NCI-H2029 treated with DMSO at 0.1 percent for 48 hours (cell line): ENCODE data around the gene RHOD.

ENCODE experiments used
- DNase-seq: peaks from one replicate; lab custom pipeline; 2025; lab: John Stamatoyannopoulos, UW

RHOD gene

GRCh38 chr11:67062526-67063373, 6.1 kb downstream of the RHOD start:
- no peak for DNase-seq

- no peak for DNase-seq
Measured at GRCh38 chr11:67066333-67066709, 9.7 kb downstream of the RHOD start.

- no peak for DNase-seq
Measured at GRCh38 chr11:67071420-67072284, 15.0 kb downstream of the RHOD start.

- no peak for DNase-seq
Measured at GRCh38 chr11:67072295-67072694, 15.6 kb downstream of the RHOD start.

- DNase-seq, result no peak
Measured at GRCh38 chr11:67073908-67074307, 17.3 kb downstream of the RHOD start.

- no peak for DNase-seq
Measured at GRCh38 chr11:67076202-67076601, 19.6 kb downstream of the RHOD start.

GRCh38 chr11:67079065-67079705, 22.5 kb downstream of the RHOD start:
- DNase-seq, result no peak

- no peak for DNase-seq
Measured at GRCh38 chr11:67082071-67082791, 25.6 kb downstream of the RHOD start.

- DNase-seq, result no peak
Measured at GRCh38 chr11:67083786-67084366, 27.2 kb downstream of the RHOD start.

- DNase-seq, result no peak
Measured at GRCh38 chr11:67085617-67086016, 29.0 kb downstream of the RHOD start.

- no peak for DNase-seq
Measured at GRCh38 chr11:67090717-67091116, 34.1 kb downstream of the RHOD start.

GRCh38 chr11:67095214-67095507, 38.5 kb downstream of the RHOD start:
- no peak for DNase-seq

GRCh38 chr11:67098799-67099429, 42.3 kb downstream of the RHOD start:
- DNase-seq, result no peak

GRCh38 chr11:67099831-67100324, 43.2 kb downstream of the RHOD start:
- DNase-seq, result no peak

GRCh38 chr11:67102664-67103063, 46.0 kb downstream of the RHOD start:
- DNase-seq, result no peak

- DNase-seq, result no peak
Measured at GRCh38 chr11:67105964-67106363, 49.3 kb downstream of the RHOD start.

GRCh38 chr11:67111261-67111660, 54.6 kb downstream of the RHOD start:
- no peak for DNase-seq

- no peak for DNase-seq
Measured at GRCh38 chr11:67113231-67113721, 56.6 kb downstream of the RHOD start.

- no peak for DNase-seq
Measured at GRCh38 chr11:67114275-67114896, 57.7 kb downstream of the RHOD start.

- no peak for DNase-seq
Measured at GRCh38 chr11:67116758-67117105, 60.1 kb downstream of the RHOD start.

- DNase-seq, result no peak
Measured at GRCh38 chr11:67117176-67117575, 60.5 kb downstream of the RHOD start.
